HPDE6-E6E7 (cell line): Measurements from ENCODE around the gene KCTD2.
"Not testable (repeated sequence)": the region's sequence is repeated elsewhere in the genome, so short reads cannot be mapped to it uniquely, and the experiment has no call there.

Experiments
- DNase-seq: peaks from one replicate; pipeline ENCODE4 v3.0.0; 2011; ENCODE audit warnings: missing footprints; ENCODE audit errors: extremely low spot score

Gene KCTD2, protein sequence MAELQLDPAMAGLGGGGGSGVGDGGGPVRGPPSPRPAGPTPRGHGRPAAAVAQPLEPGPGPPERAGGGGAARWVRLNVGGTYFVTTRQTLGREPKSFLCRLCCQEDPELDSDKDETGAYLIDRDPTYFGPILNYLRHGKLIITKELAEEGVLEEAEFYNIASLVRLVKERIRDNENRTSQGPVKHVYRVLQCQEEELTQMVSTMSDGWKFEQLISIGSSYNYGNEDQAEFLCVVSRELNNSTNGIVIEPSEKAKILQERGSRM

DNA sequence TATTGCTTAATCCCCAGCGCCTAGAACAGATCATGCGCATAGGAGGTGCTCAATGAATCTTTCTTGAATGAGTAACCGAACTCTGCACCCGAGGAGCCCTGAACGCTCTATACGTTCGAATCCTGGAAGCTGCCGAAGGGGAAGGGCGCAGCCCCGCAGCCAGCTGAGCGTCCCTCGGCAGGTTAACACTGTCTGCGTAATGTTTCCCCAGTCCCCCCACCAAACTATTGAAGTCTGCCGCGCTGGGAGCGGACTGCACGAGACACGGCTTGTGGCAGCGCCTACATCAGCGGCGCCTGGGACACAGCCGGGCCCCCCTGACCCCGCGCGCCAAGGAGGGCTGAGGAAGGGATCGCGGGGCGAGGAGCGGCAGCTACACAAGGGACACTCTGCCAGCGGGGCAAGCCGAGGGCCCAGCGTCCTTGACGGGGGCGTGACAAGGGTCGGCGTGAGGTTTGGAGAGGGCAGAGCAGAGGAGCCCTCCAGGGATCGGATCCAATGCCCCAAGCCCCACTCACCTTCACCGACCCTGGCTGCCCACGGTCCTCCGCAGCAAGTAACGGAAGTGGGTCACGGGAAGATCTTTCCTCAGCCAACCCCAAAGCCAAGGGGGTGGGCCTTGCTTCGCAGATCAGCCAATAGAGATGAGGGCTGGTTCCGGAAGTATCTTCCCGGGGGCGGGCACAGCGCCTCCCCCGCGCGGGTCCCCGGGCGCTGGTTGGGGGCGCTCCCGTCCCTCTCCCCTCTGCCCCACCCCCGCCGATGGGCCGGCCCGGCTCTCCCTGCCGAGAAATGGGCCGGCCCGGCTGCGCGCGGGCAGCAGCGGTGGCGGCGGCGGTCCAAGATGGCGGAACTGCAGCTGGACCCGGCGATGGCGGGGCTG lies at the start of gene KCTD2, which contains the start of gene ATP5PD:
Gene KCTD2 (plus strand): TSS at position 819 of the 883 bp plus-strand sequence. CDS start 26 bp downstream, at position 845.
Gene ATP5PD (minus strand): TSS at position 563 of the 883 bp plus-strand sequence. CDS start 4,319 bp downstream, outside the sequence.
- peak; percentile 97 for DNase-seq

DNA sequence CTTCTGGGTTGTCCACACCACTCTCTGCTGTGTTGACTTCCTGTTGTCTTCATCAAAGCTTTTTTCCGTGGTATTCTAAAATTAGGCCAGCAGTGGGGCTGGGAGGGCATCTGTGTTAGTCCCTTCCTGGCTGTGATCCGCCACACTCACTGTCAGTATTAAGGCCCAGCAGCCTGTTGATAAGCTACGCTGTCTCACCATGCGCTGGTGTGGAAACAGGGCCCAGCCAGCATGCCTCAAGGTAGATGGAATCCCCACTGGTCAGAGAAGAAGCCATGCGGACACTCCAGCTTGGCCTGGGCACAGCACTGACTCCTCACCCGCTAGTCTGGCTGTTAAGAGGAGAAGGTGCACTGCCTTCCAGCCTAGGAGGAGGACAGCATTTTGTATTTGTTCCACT lies 48.2 kb upstream of the KCTD2 start:
- no peak for DNase-seq

DNA sequence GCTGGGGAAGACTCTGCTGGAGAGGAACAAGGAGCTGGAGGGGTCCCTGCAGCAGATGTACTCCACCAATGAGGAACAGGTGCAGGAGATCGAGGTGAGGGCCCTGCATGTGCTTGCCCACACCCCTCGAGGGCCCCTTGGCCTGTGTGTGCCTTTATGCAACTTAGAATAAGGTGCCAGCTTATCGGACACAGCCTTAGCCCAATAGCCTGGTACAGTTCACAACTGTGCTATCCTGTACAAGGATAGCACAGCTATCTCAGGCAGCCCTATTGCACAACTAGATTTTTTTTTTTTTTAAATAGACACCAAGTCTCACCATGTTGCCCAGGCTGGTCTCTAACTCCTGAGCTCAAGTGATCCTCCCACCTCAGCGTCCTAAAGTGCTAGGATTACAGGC lies 47.5 kb upstream of the KCTD2 start:
- DNase-seq = no peak

DNA sequence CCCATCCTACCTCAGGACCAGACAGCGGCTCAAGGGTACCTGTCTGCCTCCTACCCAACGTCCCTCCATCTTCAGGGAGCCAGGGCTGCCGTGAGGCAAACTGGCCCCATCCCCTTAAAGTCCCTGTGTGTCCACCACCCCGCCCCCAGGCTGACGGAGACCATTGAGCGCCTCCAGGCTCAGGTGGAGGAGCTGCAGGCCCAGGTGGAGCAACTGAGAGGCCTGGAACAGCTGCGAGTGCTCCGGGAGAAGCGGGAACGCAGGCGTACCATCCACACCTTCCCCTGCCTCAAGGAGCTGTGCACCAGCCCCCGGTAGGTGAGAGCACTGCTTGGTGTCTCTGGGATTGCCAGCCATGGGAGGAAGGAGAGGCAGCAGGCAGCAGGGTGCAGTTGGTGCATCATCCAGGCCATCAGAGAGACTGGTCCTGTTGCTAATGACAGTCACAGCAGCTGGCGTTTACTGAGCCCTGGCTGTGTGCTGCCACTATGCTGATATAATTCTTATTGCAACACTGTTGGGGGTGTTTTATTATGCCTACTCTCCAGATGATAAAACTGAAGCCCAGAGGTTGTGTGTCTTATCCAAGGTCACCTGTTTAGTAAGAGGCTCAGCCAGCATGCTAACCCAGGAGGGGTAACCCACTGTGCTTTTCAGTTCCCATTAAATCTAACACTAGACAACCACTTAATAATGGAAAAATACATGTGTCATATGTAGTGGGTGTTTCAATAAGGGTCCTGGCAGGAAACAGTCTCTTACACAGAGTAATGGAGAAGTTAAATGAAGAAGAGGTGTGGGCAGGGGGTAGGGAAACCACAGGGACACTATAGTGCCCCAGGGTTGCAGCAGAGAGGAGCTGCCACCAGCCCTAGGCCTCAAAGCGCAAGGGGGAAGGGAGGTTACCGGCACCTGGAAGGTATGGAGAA lies 44.8 kb upstream of the KCTD2 start:
- no peak for DNase-seq

DNA sequence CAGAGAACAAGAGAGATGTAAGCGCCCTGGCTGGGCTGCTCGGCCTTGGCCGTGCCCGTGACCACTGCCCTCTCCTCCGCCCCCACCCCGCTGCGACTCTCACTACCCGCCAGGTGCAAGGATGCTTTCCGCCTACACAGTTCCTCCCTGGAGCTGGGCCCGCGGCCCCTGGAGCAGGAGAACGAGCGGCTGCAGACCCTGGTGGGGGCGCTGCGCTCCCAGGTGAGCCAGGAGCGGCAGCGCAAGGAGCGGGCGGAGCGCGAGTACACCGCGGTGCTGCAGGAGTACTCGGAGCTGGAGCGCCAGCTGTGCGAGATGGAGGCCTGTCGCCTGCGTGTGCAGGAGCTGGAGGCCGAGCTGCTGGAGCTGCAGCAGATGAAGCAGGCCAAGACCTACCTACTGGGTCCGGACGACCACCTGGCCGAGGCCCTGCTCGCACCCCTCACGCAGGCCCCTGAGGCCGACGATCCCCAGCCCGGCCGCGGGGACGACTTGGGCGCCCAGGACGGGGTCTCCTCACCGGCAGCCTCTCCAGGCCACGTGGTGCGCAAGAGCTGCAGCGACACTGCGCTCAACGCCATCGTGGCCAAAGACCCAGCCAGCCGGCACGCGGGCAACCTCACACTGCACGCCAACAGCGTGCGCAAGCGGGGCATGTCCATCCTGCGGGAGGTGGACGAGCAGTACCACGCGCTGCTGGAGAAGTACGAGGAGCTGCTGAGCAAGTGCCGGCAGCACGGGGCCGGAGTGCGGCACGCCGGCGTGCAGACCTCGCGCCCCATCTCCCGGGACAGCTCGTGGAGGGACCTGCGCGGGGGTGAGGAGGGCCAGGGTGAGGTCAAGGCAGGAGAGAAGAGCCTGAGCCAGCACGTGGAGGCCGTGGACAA lies 43.7 kb upstream of the KCTD2 start:
- DNase-seq = no peak

DNA sequence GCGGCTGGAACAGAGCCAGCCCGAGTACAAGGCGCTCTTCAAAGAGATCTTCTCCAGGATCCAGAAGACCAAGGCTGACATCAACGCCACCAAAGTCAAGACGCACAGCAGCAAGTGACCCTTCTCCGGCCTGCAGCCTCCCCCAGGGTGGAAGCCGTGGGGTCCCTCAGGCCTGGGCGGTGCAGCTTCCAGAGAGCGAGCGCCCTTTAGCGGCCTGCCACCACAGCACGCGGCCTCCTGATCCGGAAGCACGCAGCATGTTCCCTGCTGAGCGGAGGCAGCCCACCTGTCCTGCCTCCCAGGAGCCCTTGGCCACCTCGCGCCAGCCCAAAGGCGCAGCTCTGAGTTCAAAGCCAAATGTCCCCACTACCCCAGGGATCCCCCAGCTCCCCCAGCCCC lies 43.1 kb upstream of the KCTD2 start:
- no peak for DNase-seq

DNA sequence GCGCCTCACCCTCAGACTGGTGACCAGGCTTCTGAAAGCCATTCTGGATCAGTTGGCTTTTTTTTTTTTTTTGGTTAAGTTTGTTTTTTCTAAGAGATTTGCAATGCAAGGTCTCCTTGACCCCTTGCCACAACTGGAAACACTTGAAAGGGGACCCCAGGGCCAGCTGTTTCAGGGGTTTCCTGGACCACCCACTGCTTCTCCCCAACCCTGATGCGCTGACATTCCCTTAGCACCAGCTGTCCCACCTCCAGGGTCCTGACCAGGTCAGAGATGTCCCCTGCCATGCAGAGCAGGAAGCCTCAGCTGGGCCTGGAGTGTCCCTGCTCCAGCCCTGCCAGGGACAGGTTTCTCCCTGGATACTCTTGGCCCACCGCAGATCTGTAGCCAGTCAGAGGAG lies 42.7 kb upstream of the KCTD2 start:
- DNase-seq = no peak

DNA sequence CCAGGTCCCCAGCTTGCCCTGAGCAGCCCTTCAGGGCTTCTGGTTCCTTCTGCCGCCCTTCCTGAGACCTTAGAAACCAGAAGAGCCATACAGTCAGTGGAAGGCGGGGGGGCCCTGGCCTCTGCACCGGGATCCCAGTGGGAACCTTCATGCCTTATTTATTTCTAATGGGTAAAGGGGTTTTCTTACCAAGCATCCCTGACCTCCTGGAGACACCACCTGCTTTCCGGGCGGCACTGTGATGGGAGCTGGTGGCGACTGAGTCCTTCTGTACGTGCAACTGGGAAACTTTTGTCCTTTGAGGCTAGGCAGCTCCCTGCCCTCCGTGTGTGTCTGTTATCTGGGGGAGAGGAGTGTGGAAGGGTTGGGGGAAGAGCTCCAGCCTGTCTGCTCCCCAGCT lies 41.7 kb upstream of the KCTD2 start:
- DNase-seq = no peak

DNA sequence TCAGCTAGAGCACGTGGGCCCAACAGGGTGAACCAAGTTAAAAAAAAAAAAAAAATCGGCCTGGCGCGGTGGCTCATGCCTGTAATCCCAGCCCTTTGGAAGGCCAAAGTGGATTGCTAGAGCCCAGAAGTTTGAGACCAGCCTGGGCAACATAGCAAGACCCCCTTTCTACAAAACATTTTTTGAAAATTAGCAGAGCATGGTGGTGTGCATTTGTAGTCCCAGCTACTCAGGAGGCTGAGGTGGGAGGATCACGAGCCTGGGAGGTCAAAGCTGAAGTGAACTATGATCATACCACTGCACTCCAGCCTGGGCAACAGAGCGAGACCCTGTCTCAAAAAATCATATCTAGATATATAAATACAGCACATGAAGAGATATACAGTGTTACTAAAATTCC lies 40.9 kb upstream of the KCTD2 start:
- not testable (repeated sequence) for DNase-seq

DNA sequence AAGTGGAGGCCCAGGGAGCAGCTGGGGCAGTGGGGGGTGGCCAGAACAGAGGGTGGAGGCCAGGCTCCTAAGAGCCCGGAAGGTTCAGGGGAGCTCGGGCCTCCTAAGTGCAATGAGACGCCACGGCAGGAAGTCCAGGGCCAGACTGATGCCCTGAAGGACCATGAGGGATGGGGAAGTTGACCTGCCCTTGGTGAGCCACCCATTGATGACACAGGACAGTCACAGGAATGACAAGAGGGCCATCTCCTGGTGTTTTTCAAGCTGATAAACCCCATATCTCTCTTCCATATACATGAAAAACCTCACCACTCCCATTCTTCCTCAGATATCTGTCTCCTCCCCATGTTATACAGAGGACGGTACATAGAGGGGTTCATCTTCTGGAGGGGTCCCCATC lies 40.4 kb upstream of the KCTD2 start:
- DNase-seq = no peak

DNA sequence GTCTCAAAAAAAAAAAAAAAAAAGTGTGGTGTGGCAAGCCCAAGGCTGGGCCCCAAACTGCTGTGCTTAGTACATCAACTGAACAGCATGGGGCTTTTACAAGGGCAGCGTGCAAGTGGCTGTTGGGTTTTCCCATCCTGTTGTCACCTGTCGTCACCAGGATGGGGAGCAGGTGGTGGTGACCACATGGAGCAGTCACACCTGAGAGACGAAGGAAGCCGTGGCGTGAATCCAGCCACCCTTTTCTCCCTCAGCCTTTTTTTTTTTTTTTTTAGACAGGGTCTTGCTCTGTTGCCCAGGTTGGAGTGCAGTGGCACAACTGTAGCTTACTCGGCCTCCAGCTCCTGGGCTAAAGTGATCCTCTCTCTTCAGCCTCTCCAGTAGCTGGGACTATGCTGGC lies 38.7 kb upstream of the KCTD2 start:
- DNase-seq = no peak

DNA sequence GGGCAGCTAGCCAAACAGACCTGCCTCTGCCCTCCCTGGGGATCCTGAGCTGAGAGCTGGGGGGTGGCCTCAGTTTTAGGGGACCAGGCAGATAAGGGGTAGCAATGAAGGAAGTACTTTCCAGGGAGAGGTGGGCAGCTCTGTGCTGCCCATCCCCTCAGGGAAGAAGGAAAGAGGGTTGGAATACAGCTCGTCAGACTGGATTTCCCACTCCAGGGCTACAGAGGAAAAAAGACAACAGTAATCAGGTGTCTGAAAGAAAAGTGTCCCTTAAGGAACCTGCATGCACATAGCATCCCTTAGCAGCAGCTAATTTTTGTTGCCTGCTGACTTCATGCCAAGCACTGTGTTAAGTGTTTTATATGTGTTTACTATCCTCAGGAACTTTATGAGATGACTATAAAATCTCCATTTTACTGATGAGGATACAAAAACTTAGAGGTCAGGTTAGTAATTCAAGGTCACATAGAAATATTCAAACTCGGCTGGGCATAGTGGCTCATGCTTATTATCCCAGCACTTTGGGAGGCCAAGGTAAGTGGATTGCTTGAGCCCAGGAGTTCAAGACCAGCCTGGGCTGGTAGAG lies 37.8 kb upstream of the KCTD2 start:
- no peak for DNase-seq

DNA sequence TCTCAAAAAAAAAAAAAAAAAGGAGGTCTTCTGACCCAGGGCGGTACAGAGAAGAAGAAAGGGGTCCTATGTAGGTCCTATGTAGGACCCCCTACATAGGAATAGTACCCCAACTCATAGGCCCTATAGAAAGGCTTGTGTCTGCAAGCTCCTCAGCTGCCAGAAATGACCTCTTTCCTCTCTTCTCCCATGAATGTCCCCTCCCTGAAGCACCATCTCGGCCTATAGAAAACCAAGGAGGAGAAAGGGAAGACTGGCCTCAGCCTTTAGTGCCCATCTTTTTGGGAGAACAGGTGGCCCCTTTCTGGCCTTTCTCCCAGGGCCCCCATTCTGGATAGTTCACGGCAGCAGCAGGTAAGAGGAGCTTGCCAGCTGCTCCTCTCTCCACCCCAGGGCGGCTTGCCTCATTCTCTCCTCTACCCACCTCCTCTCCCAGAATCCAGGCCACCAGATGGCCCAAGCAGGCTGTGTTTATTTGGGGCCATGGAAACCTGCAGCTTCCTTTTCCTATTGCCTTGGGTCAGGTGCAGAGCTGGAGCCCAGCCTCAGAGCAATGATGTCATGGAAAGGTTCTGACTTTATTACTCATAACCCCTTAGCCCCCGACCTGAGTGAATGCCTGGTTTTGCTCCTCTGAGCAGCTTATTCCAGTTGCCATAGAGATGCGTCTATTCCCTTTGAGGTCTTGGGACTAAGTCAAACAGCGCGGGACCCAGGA lies 36.2 kb upstream of the KCTD2 start:
- DNase-seq = no peak

DNA sequence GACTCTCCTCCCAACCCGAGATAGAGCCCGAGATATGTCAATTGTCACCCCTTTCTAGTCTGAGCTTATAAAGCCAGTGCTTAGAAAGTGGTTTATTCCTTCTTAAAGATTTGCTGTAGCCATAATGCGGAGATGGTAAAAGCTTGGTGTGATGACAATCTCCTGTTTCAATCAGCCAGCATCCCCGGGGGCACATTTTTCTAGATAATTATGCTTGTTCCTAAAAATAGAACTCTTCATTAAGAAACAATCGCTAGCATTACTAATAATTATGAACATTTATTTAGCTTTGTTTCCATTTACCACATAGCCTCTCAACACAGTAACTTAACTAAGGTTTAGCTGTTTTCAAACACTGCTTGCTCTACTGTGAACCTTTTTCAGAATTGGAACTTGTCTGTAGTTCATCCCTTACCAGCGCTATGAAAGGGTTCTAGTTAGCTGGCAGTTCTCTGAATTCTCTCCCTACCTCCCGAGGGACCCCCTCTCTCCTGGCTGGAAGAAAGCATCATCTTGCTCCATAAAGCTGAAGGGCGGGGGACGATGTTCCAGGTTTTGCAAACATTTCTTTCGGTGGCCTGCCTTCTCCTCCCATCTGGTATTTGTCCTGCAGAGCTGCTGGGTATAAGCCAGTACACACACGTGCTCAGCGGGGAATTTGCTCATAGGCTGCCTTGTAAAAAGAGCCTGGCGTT lies 35.5 kb upstream of the KCTD2 start:
- no peak for DNase-seq

DNA sequence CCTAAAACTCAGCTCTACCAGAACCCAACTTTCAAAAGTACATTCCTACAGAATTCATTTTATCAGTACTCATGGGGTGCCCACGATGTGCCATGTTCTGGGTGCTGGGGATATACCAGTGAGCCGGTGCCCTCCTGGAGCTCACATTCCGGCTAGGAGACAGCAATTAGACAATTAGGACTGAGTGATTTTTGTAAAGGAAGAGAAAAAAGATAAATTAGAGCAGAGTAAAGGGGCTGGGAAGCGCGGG lies 35.0 kb upstream of the KCTD2 start:
- no peak for DNase-seq

DNA sequence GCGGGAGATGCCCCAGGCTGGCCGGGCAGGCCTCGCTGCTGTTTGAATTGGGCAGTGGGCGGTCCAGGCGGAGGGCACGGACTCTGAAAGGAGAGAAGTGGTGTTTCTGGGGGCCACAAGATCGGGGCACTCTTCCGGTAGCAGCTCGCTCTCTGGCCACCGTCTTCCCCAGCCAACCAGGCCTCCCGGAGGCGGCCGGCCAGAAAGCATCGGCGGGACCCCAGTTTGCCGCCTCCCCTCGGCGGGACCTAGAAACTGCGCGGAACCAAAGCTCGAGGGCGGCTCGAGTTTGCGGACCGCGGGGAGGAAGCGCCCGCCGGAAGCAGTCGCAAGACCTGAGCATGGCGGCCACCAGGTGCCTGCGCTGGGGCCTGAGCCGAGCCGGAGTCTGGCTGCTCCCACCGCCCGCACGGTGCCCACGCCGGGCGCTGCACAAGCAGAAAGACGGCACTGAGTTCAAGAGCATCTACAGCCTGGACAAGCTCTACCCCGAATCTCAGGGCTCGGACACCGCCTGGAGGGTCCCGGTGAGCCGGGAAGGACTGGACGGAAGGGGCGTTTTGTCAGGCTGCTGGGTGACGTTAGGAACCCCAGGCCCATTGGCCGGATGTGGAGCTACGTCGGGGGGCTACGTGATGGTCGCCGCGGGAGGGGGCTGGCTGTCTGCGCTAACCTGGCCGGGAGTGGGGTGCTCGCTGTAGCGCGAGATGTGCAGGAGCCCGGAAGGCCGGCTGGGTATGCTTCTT lies 34.5 kb upstream of the KCTD2 start, which contains the start of gene MRPL58:
Gene MRPL58 (plus strand): TSS at position 325 of the 746 bp plus-strand sequence. CDS start 17 bp downstream, at position 342.
- peak; percentile 81 for DNase-seq

DNA sequence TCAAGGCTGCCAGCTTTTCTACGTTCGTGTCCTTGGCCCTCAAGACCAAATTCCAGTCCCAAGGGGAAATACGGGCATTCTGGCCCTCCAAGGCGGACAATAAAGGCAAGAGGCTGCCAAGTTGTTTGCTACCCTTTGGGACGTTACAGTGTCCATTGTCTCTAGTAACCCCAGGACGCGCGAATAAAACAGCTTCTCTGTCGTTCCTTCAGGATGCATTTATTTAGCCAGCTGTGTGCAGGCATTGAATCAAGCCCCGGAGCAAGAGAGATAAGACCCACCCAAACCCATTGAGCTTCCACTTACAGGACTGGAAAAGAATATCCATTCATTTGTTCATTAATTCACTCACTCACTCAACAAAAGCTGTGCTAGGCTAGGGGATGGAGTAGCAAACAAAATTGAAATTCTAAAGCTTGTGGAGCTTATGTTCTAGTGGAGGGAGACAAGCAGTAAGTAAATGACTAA lies 33.9 kb upstream of the KCTD2 start:
- DNase-seq = no peak

DNA sequence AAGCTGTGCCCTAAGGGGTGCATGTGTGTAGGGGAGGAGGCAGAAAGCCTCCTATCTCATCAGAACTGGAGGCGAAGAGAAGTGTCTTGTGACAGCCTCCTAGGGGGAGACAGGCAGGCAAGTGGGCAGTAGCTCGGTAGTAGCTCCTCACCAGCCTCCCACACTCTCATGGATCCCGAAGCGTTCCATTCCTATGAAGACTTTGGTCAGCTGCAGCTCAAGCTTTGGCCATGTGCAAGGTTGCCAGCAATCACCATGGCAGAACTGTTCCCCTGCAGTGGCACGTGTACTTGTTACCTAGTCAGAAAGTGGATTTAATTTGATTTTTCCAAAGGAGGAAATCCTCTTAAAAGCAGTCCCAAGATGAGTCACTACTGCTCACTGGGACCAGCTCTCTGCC lies 27.9 kb upstream of the KCTD2 start:
- DNase-seq = no peak

DNA sequence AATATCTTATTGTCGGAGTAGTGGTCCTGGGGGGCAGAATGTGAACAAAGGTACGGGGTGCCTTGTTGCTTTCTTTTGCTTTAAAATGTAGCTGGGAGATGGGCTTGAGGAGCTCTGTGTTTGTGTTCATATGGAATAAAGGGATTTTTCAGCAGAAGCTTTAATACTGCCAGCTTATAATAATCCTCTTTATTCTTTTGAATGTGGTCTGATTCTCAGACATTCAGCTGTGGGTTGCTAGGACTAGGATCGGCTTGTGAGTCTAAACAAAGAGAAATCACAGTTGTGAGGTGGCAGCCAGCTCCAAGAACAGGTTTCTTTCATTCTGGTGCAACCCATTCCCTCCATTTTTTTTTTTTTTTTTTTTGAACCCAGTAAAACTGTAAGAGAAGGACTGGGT lies 27.3 kb upstream of the KCTD2 start:
- no peak for DNase-seq
